OCI-LY3 (cell line): ENCODE data around the gene SYNDIG1.

ENCODE experiments used
- H2AFZ ChIP-seq: fragments of 200-600, 300-600 bp; shearing (Covaris generic); 2 replicates; pipeline ENCODE4 v1.6.0; 2014; ENCODE audit warnings: antibody characterized with exemption, low read depth, low read length
- H3K27ac ChIP-seq: fragments of 200-600, 300-600 bp; sonication (generic); 2 replicates; pipeline ENCODE4 v1.5.1; 2014; ENCODE audit warnings: mild to moderate bottlenecking, low read length, moderate library complexity, mixed read lengths
- H3K27me3 ChIP-seq: fragments of 200-600, 300-600 bp; sonication (generic); 2 replicates; pipeline ENCODE4 v1.6.1; 2014; ENCODE audit warnings: low read depth, low read length, mixed read lengths
- H3K36me3 ChIP-seq: fragments of 200-600, 300-600 bp; sonication (generic); replicated peaks from 2 replicates; pipeline ENCODE3; 2014; ENCODE audit warnings: low read depth, low read length, mixed read lengths
- H3K4me1 ChIP-seq: fragments of 300-600, 200-600 bp; sonication (generic); 2 replicates; pipeline ENCODE4 v1.6.1; 2014; ENCODE audit warnings: low read length, mixed read lengths
- H3K4me2 ChIP-seq: fragments of 200-600, 300-600 bp; sonication (generic); 2 replicates; pipeline ENCODE4 v1.6.1; 2014; ENCODE audit warnings: low read length, mixed read lengths
- H3K4me3 ChIP-seq: fragments of 300-600, 200-600 bp; sonication (generic); 2 replicates; pipeline ENCODE4 v1.5.1; 2014; ENCODE audit warnings: antibody characterized with exemption, mild to moderate bottlenecking, low read length, moderate library complexity
- H3K79me2 ChIP-seq: fragments of 300-600, 200-600 bp; shearing (Covaris generic); 2 replicates; pipeline ENCODE4 v1.6.1; 2014; ENCODE audit warnings: mild to moderate bottlenecking, low read length, mixed read lengths
- H3K9ac ChIP-seq: fragments of 300-600, 200-600 bp; shearing (Covaris generic); 2 replicates; pipeline ENCODE4 v1.6.0; 2014; ENCODE audit warnings: mild to moderate bottlenecking, low read length, moderate library complexity
- H3K9me3 ChIP-seq: fragments of 200-600, 300-600 bp; shearing (Covaris generic); 2 replicates; pipeline ENCODE4 v1.6.1; 2014; ENCODE audit warnings: low read length, mixed read lengths; ENCODE audit not compliant: insufficient read depth
- H4K20me1 ChIP-seq: fragments of 200-600, 300-600 bp; sonication (generic); 2 replicates; pipeline ENCODE4 v1.6.1; 2016; ENCODE audit warnings: low read length, mixed read lengths; ENCODE audit not compliant: insufficient read depth
- CTCF ChIP-seq: fragments of 200-600, 300-600 bp; sonication (generic); IDR thresholded peaks from 2 replicates; pipeline ENCODE4 v1.5.1; 2014; ENCODE audit warnings: antibody characterized with exemption, low read length, low read depth
- EZH2phosphoT487 ChIP-seq: fragments of 200-600 bp; shearing (Covaris generic); IDR thresholded peaks from 2 replicates; pipeline ENCODE4 v1.6.1; 2018; ENCODE audit warnings: antibody characterized with exemption, mixed run types, low read depth

Gene SYNDIG1

GRCh38 chr20:24647713-24648112 lies 178.3 kb downstream of the SYNDIG1 start:
- TF ChIP-seq EZH2phosphoT487 = no peak
- Histone ChIP-seq H3K79me2 (no peaks in the 10 kb centered on the region), H4K20me1 (no peaks in the 10 kb centered on the region), H2AFZ (no peak overlapping the region), H3K9me3 (no peaks in the 10 kb centered on the region), H3K27me3 (peaks cover 76% of the 10 kb centered on the region), H3K27ac (no peak overlapping the region), H3K36me3 (no peaks in the 10 kb centered on the region), H3K9ac (no peak overlapping the region), H3K4me2 (no peak overlapping the region), H3K4me3 (no peak overlapping the region), H3K4me1 (peaks cover 52% of the 10 kb centered on the region)

GRCh38 chr20:24648481-24648880 lies 179.1 kb downstream of the SYNDIG1 start:
- peak overlapping the region; percentile 27 for H3K4me2 ChIP-seq

GRCh38 chr20:24648919-24649318 lies 179.5 kb downstream of the SYNDIG1 start:
- H3K36me3 ChIP-seq = no peaks in the 10 kb centered on the region
- H3K9me3 ChIP-seq = no peaks in the 10 kb centered on the region
- peaks cover 52% of the 10 kb centered on the region for H3K4me1 ChIP-seq
- peaks cover 79% of the 10 kb centered on the region for H3K27me3 ChIP-seq
- peak overlapping the region; percentile 27 for H3K4me2 ChIP-seq
- no peak overlapping the region for H3K4me3 ChIP-seq
- no peak overlapping the region for H2AFZ ChIP-seq
- no peaks in the 10 kb centered on the region for H3K79me2 ChIP-seq
- H3K9ac ChIP-seq = no peak overlapping the region
- no peaks in the 10 kb centered on the region for H4K20me1 ChIP-seq
- no peak overlapping the region for H3K27ac ChIP-seq
- no peak for TF ChIP-seq CTCF

More at GRCh38 chr20:24648481-24648880, 179.1 kb downstream of the SYNDIG1 start:
- Histone ChIP-seq H3K9me3 (no peaks in the 10 kb centered on the region), H4K20me1 (no peaks in the 10 kb centered on the region), H3K36me3 (no peaks in the 10 kb centered on the region), H2AFZ (no peak overlapping the region), H3K27me3 (peaks cover 80% of the 10 kb centered on the region), H3K79me2 (no peaks in the 10 kb centered on the region), H3K27ac (no peak overlapping the region), H3K4me3 (no peak overlapping the region), H3K4me1 (peaks cover 52% of the 10 kb centered on the region), H3K9ac (no peak overlapping the region)
- TF ChIP-seq CTCF = no peak
- no peak for TF ChIP-seq EZH2phosphoT487

GRCh38 chr20:24649787-24650490 lies 180.5 kb downstream of the SYNDIG1 start:
- TF ChIP-seq CTCF = no peak
- no peak for TF ChIP-seq EZH2phosphoT487
- Histone ChIP-seq H3K9ac (no peak overlapping the region), H2AFZ (no peak overlapping the region), H3K27ac (no peak overlapping the region), H3K4me3 (no peak overlapping the region), H3K27me3 (peaks cover 79% of the 10 kb centered on the region), H3K36me3 (no peaks in the 10 kb centered on the region), H3K9me3 (no peaks in the 10 kb centered on the region), H4K20me1 (no peaks in the 10 kb centered on the region), H3K4me1 (peaks cover 52% of the 10 kb centered on the region), H3K79me2 (no peaks in the 10 kb centered on the region), H3K4me2 (no peak overlapping the region)
